CD4-positive, alpha-beta T cell treated with Interleukin-1 beta for 1 hour (primary cell): ENCODE results near the gene KLF15.

Source experiments
- DNase-seq, 2 donors: peaks; one replicate each; pipeline ENCODE4 v3.0.0-alpha.2; 2020 to 2022

KLF15 gene

DNA sequence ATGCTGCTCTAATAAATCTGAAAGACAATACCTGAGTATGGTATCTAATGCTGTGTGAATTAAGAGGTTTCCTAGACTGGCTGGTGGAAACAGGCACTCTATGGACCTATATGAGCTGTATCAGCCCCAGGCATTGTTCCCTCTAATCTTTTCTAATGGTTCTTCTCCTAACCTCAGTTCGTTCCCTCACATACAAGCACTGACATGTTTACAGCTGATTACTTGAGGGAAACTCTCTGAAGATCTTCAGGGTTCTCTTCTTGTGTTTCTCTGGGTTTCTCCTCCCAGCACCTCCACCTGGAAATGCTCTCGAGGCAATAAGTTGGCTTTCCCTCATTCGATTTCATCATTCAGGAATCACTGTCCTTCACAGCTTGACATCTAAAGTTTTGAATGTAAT, 52.9 kb downstream of the KLF15 start:
- no peak for DNase-seq

DNA sequence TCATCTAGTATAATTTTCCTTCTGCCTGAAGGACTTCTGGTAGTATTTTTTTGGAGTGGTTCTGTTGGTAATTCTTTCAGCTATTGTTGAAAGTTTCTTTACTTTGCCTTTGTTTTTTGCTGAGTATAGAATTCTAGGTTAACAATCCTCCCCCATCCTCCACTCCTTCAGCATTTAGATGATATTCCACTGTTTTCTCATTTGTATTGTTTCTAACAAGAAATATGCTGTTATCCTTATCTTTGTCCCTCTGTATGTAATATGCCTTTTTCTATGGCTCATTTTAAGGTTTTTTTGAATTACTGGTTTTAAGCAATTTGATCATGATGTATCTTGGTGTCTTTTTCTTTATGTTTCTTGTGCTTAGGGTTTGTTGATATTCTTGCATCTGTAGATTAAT, 53.9 kb downstream of the KLF15 start:
- DNase-seq, result no peak

DNA sequence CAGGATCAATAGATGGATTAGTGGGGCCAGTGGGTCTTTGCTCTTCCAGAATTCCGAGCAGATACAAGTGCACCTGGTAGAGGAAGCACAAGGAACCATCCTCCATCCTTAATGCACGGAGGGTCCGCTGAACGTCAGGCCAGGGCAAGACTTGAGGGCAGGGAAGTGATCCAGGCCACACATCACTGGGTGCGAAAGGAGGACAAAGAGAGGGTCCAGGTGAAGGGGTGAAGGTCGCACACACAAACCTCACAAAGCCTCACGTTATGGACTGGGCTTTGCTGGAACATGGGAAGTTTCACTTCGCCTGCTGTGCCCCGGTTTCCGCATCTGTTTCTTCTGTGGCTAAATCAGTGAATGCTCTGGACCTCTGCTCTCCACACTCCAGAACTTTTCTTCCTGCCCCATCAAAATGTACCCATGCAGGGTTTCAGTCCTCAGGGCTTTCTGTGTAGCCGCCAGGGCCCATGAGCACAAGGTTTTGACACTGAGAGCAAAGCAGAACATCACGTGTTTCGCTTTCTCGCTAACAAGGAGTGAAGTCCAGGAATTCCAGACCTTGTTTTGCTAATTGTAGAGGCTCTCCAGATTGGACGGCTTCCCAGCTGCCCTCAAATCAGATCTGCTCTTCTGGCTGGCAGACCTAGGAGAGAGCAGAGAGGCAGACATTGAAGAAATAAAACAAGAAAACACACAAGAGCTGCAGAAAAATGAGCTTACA, 56.3 kb downstream of the KLF15 start:
- DNase-seq, result no peak

DNA sequence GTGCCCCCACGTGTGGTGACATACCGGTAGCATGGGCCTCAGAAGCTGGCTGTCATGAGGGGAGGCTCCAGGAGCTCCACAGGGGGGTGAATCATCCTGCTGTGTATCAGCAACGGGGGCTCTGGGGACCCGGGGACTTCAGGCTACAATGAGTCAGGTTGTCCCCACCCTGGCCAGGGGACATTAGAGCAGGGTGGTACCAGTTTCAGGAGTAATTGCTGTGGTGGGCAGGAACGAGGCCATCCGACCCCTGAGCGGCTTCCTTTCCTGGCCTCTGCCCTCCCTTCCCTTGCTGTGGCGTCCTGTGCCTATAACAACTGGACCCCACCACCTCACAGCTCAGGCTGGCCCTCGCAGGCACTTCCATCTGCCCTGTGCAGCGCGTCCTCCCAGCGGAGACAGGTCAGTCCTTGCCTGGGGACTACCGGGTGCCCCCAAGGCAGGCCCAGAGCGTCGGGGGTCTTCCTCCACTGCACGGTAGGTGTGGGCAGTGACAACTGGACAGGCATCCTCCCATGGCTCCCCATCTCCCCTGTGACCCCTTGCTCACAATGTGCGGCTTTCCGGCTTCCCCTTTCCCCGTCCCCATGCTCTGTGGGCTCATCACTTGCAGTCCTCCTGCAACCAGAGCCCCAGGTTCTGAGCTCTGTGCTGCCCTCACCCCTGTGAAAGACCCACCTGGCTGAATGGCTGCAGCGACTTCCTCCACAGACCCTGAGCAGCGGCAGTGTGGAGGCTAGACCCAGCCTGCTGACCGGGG, 57.0 kb downstream of the KLF15 start:
- no peak for DNase-seq

DNA sequence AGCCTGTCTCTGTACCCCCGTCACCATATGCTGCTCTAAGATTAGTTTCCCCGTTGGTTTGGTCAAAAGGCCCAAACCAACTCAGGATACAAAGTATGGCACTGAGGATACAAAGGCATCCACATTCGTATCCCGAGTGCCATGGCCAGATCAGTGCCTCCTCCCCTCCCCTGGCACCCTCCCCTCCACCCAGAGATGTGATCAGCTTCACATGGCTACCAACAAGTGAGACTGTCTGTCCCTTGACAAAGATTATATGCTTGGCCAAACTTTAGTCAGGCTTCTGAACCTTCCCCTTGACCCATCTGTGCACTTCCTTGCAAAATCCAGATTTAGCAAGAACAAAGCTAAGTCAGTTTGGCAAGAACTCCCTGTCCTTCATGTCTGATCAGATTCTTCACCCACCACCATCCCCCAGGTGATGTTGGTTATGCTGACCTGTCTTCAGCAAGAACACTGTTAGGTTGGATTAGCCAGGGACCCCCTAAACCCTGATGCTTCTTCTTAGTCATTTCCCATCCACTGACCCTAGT, 61.7 kb downstream of the KLF15 start:
- DNase-seq, result no peak

DNA sequence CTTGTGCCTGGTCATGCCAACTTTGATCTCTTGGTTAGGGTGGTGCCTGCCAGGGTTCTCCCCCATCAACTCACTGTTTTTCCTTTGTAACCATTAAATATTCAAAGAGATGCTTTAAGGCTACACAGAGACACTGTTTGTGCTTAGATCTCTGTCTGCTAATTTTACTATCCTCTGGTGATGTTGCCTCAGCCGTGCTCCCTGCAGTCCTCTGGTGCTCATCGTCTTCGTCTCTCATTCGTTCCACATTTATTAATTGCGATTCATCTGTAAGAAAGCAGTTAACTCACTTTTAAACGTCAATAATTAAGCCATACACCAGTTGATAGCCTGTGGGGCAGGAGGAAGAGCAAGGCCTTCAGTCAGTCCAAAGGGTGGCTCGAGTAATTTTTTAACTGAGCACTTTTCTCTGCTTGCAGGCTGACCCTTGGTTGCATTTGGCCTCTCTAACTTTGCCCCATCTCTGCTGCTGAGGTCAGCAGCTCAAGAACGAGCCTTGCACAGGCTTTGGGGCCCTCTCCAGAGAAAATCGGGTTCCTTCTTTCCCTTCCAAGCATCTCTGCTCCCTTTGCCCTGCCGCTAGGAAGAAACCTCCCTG, 62.9 kb downstream of the KLF15 start:
- DNase-seq, result no peak

DNA sequence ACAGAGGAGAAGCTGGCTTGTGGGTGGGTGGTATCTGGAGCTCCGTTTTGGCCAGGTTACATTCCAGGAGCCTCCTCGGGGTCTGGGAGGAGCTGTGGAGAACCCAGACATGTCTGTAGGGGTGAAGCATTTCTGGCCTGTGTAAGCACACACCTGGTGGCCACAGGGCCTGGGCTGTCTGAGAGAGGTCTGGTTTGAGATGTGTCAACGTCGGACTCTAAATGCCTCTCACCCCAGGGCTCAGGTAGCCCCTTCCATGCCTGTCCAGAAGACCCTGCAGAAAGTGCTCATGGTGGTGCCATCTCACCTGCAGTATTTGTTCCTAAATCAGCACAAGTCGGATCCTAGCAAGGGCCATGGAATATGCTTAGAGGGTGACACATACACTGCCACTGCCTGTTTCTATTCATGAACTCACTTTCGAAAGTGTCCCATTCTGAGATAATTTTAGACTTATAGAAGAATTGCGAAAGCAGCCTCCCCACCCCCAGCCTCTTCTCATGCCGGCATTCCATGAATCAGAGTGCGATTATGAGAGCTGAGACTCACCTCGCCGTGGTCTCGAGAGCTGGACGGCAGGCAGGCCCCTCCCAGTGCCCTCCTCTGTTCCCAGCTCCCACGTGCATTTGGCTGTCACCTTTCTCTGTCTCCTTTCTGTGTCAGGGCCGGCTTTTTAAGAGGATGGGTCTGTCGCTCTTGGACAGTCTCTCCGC, 63.7 kb downstream of the KLF15 start:
- DNase-seq, result no peak
